DMS114 treated with DMSO at 0.1 percent for 48 hours (cell line): ENCODE data around the gene RNF152.

Experiments used
- DNase-seq: peaks from one replicate; lab custom pipeline; 2025; ENCODE audit not compliant: unreplicated experiment; lab: John Stamatoyannopoulos, UW

Gene RNF152

GRCh38 chr18:61761875-61762274 is 130.9 kb downstream of the RNF152 start:
- DNase-seq = no peak
